Caco-2 (cell line): ENCODE data around the gene STAB2. TPM values are rescaled to one million over a fixed set of nuclear protein-coding genes. Genes with fewer than 3 reads are reported as not detected.

Experiments
- BruUV-seq: library from RNA; stranded (reverse); fragments of 400-500 nt; replicated peaks from 2 replicates; lab custom pipeline; 2021; lab: Mats Ljungman, UMichigan
- CTCF ChIA-PET: fragments of 300-600 bp; sonication (Branson Sonifier 250); formaldehyde crosslinking; loops from one replicate; lab custom pipeline; 2022; ENCODE audit warnings: antibody characterized with exemption; lab: Charles Lee
- POLR2A ChIA-PET: fragments of 300-600 bp; sonication (Branson Sonifier 250); formaldehyde crosslinking; loops from one replicate; lab custom pipeline; 2022; ENCODE audit warnings: antibody characterized with exemption; lab: Charles Lee
- DNase-seq, 2 experiments: peaks; one replicate each; pipeline versions ENCODE4 v3.0.0 to v3.0.0-alpha.2; 2020 to 2022
- H3K27me3 ChIP-seq: replicated peaks from 2 replicates; pipeline ENCODE4 v1.6.0; 2011; ENCODE audit warnings: low read length; ENCODE audit not compliant: control insufficient read depth, insufficient read depth
- H3K36me3 ChIP-seq: 2 replicates; pipeline ENCODE4 v1.5.1; 2011; ENCODE audit warnings: low read length; ENCODE audit not compliant: control insufficient read depth, insufficient read depth
- H3K4me1 ChIP-seq: fragments of 250-450 bp; sonication (Bioruptor Pico); 2 replicates; pipeline ENCODE4 v1.5.1; 2020; ENCODE audit warnings: mild to moderate bottlenecking
- H3K4me3 ChIP-seq: 2 replicates; pipeline ENCODE4 v1.5.1; 2011; ENCODE audit warnings: low read depth, mild to moderate bottlenecking, control low read depth, low read length
- H3K9me3 ChIP-seq: fragments of 250-450 bp; sonication (Bioruptor Pico); 2 replicates; pipeline ENCODE4 v1.5.1; 2020; ENCODE audit warnings: mild to moderate bottlenecking, moderate library complexity
- H3K27ac Mint-ChIP-seq: one replicate; pipeline ENCODE4 v1.8.0; 2022; ENCODE audit warnings: mixed read lengths; ENCODE audit not compliant: unreplicated experiment
- H3K27me3 Mint-ChIP-seq: one replicate; pipeline ENCODE4 v1.8.0; 2022; ENCODE audit warnings: mixed read lengths; ENCODE audit not compliant: insufficient read depth, unreplicated experiment
- H3K36me3 Mint-ChIP-seq: one replicate; pipeline ENCODE4 v1.8.0; 2022; ENCODE audit warnings: mild to moderate bottlenecking, mixed read lengths; ENCODE audit not compliant: insufficient read depth, unreplicated experiment
- H3K4me1 Mint-ChIP-seq: one replicate; pipeline ENCODE4 v1.8.0; 2022; ENCODE audit warnings: low read depth, mixed read lengths; ENCODE audit not compliant: unreplicated experiment
- H3K4me3 Mint-ChIP-seq: one replicate; pipeline ENCODE4 v1.8.0; 2022; ENCODE audit warnings: mild to moderate bottlenecking, moderate library complexity, mixed read lengths; ENCODE audit not compliant: unreplicated experiment
- H3K9me3 Mint-ChIP-seq: one replicate; pipeline ENCODE4 v1.8.0; 2022; ENCODE audit warnings: mixed read lengths; ENCODE audit not compliant: unreplicated experiment
- intact Hi-C: fragments of 100-400 bp; cut with micrococcal nuclease; formaldehyde crosslinking; loops from one replicate; pipeline ENCODE4 v1.10.0; 2022; ENCODE audit not compliant: unreplicated experiment
- total RNA-seq: library from RNA; stranded (reverse); gene quantifications from 2 replicates; pipeline ENCODE4 v1.2.3, GENCODE V29; 2022
- TF ChIP-seq, protein P1 (sequence below), 2 experiments: fragments of 200-600 bp in 1 of 2; IDR thresholded peaks; 1 replicate in 1 of 2; 2 replicates in 1 of 2; pipeline versions ENCODE4 v1.5.1 to v1.8.0; 2011 to 2022; ENCODE audit warnings: antibody characterized with exemption in 1 of 2, control low read depth in 1 of 2, inconsistent platforms in 1 of 2, low read depth in 1 of 2, low read length in 1 of 2, mild to moderate bottlenecking in 1 of 2, moderate library complexity in 1 of 2; ENCODE audit not compliant: insufficient read depth in 1 of 2, severe bottlenecking in 1 of 2, unreplicated experiment in 1 of 2

The STAB2 gene
- total RNA-seq, 1 experiment from 2014 or later, result 0.25 TPM

DNA sequence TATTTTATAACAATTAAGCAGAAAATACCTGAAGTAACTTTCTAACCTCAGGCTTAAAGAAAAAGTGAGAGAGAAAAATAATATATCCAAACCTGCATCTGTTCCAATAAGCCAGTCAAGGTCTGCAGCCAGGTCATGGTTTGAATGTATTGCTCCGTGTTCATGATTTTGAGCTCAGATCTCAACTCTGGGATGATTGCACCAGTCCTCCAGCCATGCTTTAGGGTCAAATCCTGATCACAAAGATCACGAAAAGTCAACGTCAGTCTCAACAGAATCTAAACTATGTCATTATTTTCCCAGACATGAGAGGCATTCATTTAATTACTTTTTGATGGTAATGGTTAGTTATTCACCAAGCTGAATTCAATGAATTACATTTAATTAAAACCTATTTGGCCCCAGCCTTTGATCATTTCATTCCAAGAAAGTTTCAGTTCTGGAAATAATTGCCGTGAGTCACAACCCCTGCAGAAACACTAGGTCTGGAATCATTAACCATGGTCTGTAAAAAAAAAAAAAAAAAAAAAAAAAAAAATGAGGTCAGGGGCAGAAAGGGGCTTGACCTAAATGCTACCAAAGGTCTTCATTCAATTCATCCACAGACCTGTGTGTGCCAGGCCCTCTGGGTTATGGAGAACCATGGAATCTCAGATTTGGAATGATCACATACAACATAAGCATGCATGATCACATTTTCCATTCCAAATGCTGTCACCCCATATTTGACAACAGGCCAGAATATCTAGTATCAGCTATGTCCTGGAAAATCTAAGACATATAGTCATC, 198.4 kb downstream of the STAB2 start:
- Histone ChIP-seq H3K9me3 (no peaks in the 10 kb centered on the region), H3K36me3 (no peaks in the 10 kb centered on the region; the same call in 1 of the 2 replicates), H3K27me3 (no peaks in the 10 kb centered on the region), H3K4me1 (peaks cover 8% of the 10 kb centered on the region), H3K4me3 (no peak overlapping the region)
- no peaks in the 10 kb centered on the region for H3K27me3 Mint-ChIP-seq
- H3K4me3 Mint-ChIP-seq, result no peak overlapping the region
- ChIA-PET CTCF (no interaction called here), POLR2A (no interaction called here)
- no TSS peak for BruUV-seq
- peak overlapping the region; percentile 18 for H3K27ac Mint-ChIP-seq
- intact Hi-C loops, result no loop called here
- peaks cover 16% of the 10 kb centered on the region for H3K36me3 Mint-ChIP-seq
- TF ChIP-seq, protein P1, sequence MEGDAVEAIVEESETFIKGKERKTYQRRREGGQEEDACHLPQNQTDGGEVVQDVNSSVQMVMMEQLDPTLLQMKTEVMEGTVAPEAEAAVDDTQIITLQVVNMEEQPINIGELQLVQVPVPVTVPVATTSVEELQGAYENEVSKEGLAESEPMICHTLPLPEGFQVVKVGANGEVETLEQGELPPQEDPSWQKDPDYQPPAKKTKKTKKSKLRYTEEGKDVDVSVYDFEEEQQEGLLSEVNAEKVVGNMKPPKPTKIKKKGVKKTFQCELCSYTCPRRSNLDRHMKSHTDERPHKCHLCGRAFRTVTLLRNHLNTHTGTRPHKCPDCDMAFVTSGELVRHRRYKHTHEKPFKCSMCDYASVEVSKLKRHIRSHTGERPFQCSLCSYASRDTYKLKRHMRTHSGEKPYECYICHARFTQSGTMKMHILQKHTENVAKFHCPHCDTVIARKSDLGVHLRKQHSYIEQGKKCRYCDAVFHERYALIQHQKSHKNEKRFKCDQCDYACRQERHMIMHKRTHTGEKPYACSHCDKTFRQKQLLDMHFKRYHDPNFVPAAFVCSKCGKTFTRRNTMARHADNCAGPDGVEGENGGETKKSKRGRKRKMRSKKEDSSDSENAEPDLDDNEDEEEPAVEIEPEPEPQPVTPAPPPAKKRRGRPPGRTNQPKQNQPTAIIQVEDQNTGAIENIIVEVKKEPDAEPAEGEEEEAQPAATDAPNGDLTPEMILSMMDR (IDR thresholded peaks at IDR 0.05; ENCODE audit: insufficient read depth in 1 of 2, low read depth in 1 of 2, low read length in 1 of 2, severe bottlenecking in 1 of 2, unreplicated experiment in 1 of 2), result no peak
- DNase-seq, result no peak
- H3K4me1 Mint-ChIP-seq, result no peaks in the 10 kb centered on the region
- H3K9me3 Mint-ChIP-seq, result no peaks in the 10 kb centered on the region

DNA sequence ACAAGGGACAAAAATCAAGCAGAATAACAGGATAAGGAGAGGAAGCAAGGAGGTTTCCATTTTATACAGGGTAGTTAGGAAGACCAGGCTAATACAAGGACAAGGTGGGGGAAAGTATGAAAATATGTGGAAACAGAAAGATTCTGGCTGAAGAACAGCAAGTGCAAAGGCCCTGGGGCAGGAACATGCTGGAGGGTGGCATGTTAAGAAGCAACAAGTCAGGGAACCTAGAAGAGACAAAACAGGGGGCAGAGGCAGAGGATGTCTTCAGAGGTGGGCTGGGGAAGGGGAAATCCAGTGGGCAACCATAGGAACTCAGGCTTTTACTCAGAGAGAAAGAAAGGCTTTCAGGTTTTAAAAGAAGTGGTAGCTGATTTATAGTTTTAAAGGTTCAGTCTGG, 199.1 kb downstream of the STAB2 start:
- Mint-ChIP-seq H3K4me3 (no peak overlapping the region), H3K4me1 (no peaks in the 10 kb centered on the region), H3K36me3 (peaks cover 16% of the 10 kb centered on the region), H3K27me3 (no peaks in the 10 kb centered on the region), H3K9me3 (no peaks in the 10 kb centered on the region), H3K27ac (peak overlapping the region; percentile 18)
- no peaks in the 10 kb centered on the region for H3K9me3 ChIP-seq
- intact Hi-C loops, result no loop called here
- ChIA-PET POLR2A (no interaction called here), CTCF (no interaction called here)
- BruUV-seq, result no TSS peak
- H3K4me3 ChIP-seq, result no peak overlapping the region
- no peaks in the 10 kb centered on the region for H3K27me3 ChIP-seq
- no peak for DNase-seq
- H3K36me3 ChIP-seq, result no peaks in the 10 kb centered on the region; the same call in 1 of the 2 replicates
- 0 out of 2 replicates have a peak, but pooled peaks cover 5% of the 10 kb centered on the region for H3K4me1 ChIP-seq
- TF ChIP-seq, protein P1 (IDR thresholded peaks at IDR 0.05; ENCODE audit: insufficient read depth in 1 of 2, low read depth in 1 of 2, low read length in 1 of 2, severe bottlenecking in 1 of 2, unreplicated experiment in 1 of 2), result no peak

DNA sequence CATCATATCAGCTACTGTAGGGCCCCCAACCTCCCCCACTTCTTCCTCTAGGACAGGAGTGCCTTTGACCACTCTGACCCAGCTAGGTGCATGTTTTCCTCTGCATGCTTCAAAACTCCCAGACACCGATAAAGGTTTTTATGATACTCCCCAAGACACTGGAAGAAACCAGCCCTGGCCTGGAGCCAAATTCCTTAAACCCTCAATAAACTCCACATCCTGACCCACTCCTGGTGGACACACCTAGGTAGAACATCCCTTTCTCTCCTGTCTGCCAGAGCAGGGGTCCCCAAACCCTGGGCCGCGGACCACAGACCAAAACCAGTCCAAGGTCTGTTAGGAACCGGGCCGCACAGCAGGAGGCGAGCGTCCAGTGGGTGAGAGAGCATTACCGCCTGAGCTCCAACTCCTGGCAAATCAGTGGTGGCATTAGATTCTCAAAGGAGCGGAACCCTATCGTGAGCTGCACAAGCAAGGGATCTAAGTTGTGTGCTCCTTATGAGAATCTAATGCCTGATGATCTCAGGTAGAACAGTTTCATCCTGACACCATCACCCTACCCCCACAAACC, 204.4 kb downstream of the STAB2 start:
- H3K4me3 ChIP-seq, result no peak overlapping the region
- no TSS peak for BruUV-seq
- H3K27me3 ChIP-seq, result no peaks in the 10 kb centered on the region
- Mint-ChIP-seq H3K36me3 (peaks cover 24% of the 10 kb centered on the region), H3K27me3 (no peaks in the 10 kb centered on the region), H3K4me1 (peaks cover 13% of the 10 kb centered on the region), H3K27ac (no peak overlapping the region), H3K4me3 (no peak overlapping the region), H3K9me3 (no peaks in the 10 kb centered on the region)
- intact Hi-C loops, result no loop called here
- no peaks in the 10 kb centered on the region for H3K9me3 ChIP-seq
- ChIA-PET CTCF (no interaction called here), POLR2A (no interaction called here)
- H3K36me3 ChIP-seq, result no peaks in the 10 kb centered on the region
- DNase-seq, result no peak
- peaks cover 13% of the 10 kb centered on the region for H3K4me1 ChIP-seq
- TF ChIP-seq, protein P1 (IDR thresholded peaks at IDR 0.05; ENCODE audit: insufficient read depth in 1 of 2, low read depth in 1 of 2, low read length in 1 of 2, severe bottlenecking in 1 of 2, unreplicated experiment in 1 of 2), result no peak
